GM12873 (cell line): ENCODE measurements around the gene AP1M2.

Source experiments
- TF ChIP-seq, protein P1 (sequence below): IDR thresholded peaks from 2 replicates; pipeline ENCODE4 v1.5.1; 2012; ENCODE audit warnings: low read depth, mild to moderate bottlenecking, moderate library complexity, low read length, control low read depth; ENCODE audit not compliant: insufficient read depth; ENCODE audit errors: missing control alignments

Gene AP1M2

DNA sequence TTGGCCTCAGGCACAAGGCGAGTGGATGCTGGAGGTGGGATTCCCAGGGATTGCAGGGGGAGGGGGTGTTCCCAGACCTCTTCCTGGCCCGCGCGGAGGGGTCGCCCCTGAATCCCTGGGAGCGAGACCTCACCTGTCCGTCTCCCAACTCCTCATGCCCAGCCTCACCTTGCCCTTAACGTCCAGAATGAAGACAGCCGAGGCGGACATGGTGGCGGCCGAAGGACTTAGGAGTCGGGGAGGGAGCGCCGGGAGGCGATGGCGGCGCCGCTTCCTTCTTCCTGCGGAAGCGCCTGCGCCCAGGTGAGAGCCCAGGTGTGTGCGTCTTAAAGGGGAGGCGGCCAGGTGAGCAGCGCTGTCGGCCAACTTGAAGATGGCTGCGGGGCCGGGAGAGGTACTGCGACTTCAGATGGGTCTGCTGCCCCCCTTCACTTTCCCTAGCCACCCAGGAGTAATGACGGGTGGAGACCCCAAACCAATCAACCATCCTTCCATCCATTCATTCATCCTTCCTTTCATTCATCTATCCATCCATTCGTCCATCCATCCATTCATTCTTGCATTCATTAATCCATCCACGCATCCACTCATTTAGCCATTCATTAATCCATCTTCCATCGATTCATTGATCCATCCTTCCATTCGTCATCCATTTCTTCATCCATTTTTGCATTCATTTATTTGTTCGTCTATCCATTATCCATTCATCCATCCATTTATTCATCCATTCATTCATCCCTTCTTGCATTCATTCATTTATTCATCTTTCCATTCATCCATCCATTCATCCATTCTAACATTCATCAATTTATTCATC is at the start of gene AP1M2:
Gene AP1M2 (minus strand): TSS at position 291 of the 817 bp plus-strand sequence. CDS start 81 bp downstream, at position 210.
- TF ChIP-seq, protein P1, sequence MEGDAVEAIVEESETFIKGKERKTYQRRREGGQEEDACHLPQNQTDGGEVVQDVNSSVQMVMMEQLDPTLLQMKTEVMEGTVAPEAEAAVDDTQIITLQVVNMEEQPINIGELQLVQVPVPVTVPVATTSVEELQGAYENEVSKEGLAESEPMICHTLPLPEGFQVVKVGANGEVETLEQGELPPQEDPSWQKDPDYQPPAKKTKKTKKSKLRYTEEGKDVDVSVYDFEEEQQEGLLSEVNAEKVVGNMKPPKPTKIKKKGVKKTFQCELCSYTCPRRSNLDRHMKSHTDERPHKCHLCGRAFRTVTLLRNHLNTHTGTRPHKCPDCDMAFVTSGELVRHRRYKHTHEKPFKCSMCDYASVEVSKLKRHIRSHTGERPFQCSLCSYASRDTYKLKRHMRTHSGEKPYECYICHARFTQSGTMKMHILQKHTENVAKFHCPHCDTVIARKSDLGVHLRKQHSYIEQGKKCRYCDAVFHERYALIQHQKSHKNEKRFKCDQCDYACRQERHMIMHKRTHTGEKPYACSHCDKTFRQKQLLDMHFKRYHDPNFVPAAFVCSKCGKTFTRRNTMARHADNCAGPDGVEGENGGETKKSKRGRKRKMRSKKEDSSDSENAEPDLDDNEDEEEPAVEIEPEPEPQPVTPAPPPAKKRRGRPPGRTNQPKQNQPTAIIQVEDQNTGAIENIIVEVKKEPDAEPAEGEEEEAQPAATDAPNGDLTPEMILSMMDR, result no peak

GRCh38 chr19:10636304-10636972 is 49.3 kb upstream of the AP1M2 start:
- TF ChIP-seq, protein P1, result no peak

- TF ChIP-seq, protein P1, result no peak
Measured at GRCh38 chr19:10634963-10635362, 47.9 kb upstream of the AP1M2 start.

DNA sequence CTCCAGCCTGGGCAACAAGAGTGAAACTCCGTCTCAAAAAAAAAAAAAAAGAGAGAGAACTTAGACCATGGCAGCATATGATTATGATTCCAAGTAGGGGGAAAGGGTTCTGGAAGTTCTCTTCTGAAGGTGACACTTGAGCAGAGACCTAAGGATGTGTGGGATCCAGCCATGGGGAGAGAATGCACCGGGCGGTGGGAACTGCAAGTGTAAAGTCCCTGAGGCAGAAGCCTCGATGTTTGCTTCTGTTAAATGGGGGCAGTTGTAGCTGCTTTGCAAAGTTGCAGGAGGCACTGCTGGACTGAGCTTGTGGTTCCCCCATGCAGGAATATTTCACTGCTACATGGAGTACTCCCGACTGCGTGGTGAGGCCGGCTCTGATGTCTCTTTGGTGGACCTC is 47.3 kb upstream of the AP1M2 start:
- TF ChIP-seq, protein P1, result no peak

DNA sequence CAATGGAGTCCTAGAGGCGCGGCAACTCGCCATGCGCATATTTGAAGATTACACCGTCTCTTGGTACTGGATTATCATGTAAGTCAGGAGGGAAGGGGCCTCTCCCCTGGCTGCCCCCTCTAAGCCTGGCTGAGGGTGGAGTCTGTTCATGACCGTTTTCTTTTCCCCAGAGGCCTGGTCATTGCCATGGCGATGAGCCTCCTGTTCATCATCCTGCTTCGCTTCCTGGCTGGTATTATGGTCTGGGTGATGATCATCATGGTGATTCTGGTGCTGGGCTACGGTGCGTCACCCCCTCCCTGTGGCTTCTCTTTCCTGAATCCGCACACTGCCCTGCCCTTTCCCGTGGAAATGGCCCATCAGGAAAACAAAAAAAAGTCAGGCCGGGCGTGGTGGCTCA is 44.8 kb upstream of the AP1M2 start:
- TF ChIP-seq, protein P1, result no peak

- TF ChIP-seq, protein P1, result no peak
Measured at GRCh38 chr19:10625762-10626138, 38.6 kb upstream of the AP1M2 start.

DNA sequence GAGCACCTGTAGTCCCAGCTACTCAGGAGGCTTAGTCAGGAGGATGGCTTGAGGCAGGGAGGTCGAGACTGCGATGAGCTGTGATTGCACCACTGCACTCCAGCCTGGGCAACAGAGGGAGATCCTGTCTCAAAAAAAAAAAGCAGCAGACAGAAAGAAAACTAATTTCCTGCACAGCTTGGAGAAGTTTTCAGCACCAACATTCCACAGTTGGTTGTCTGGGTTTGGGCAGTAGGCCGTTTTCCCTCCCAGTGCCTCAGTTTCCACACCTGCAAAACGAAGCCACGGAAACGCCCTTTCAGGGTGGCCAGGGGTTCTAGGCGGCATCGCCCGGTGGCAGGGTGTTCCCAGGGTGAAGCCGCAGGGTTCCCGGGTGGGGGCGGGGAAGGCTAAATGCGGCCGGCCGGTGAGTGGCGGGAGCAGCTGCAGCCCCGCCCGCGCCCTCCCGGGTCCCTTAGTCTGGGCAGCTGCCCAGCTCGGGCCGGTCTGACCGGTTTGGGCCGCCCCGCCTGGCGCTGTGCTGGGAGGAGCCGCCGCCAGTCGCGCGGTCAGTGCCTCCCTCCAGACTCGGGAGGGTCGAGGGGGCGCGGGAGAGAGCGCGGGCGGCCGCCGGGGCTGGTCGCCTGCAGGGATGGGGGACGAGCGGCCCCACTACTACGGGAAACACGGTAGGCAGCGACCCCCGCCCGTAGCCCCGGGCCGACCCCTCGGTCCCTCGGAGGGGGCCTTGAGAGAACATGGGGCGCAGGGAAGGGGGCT is 38.1 kb upstream of the AP1M2 start, which contains the start of gene SLC44A2:
Gene SLC44A2 (plus strand): TSS at position 551 of the 759 bp plus-strand sequence. CDS start 81 bp downstream, at position 632.
- TF ChIP-seq, protein P1, result no peak
